Stomach (tissue), 9 donors: ENCODE results near the gene C1QTNF6. TPM values are rescaled to one million over a fixed set of nuclear protein-coding genes. Genes with fewer than 3 reads are reported as not detected.
A peak's percentile ranks its signal among the peaks of the same experiment; 100 is the strongest.

ENCODE experiments used
- DNase-seq, 2 donors: peaks; one replicate each; pipeline versions ENCODE4 v3.0.0 to v3.0.0-alpha.2; 2013 to 2019
- H3K27ac ChIP-seq, 5 donors: fragments of 200-600 bp in 4 of 5; sonication (generic) in 4 of 5; one replicate each; pipeline ENCODE4 v1.5.1; 2013 to 2019; ENCODE audit warnings: mild to moderate bottlenecking in 1 of 5, moderate library complexity in 1 of 5
- H3K27me3 ChIP-seq, 3 donors: fragments of 200-600 bp; sonication (generic); one replicate each; pipeline ENCODE4 v1.5.1; 2017 to 2019; ENCODE audit warnings: mixed run types in 1 of 3
- H3K36me3 ChIP-seq, 4 donors: fragments of 200-600 bp; sonication (generic); 1 replicate in 3 of 4; 2 replicates in 1 of 4; pipeline ENCODE4 v1.5.1; 2016 to 2019
- H3K4me1 ChIP-seq, 4 donors: fragments of 200-600 bp; sonication (generic); one replicate each; pipeline ENCODE4 v1.5.1; 2016 to 2019
- H3K4me3 ChIP-seq, 4 donors: fragments of 200-600 bp; sonication (generic) in 3 of 4; one replicate each; pipeline ENCODE4 v1.5.1; 2016 to 2019; ENCODE audit warnings: mild to moderate bottlenecking in 1 of 4
- H3K9me3 ChIP-seq, 4 donors: fragments of 200-600 bp; sonication (generic); one replicate each; pipeline ENCODE4 v1.5.1; 2016 to 2019
- CTCF ChIP-seq, 7 experiments: fragments of 450-650 bp in 4 of 7; fragments of 200-600 bp in 3 of 7; sonication (generic) in 3 of 7; IDR thresholded peaks; one replicate each; pipeline ENCODE4 v1.5.1; 2016 to 2019; ENCODE audit warnings: antibody characterized with exemption in 7 of 7, control low read depth in 2 of 7, mild to moderate bottlenecking in 1 of 7
- EP300 ChIP-seq: sonication (generic); formaldehyde crosslinking; IDR thresholded peaks from one replicate; pipeline ENCODE4 v1.6.1; 2017; ENCODE audit warnings: antibody characterized with exemption
- POLR2A ChIP-seq, 4 donors: fragments of 450-650 bp; IDR thresholded peaks; one replicate each; pipeline ENCODE4 v1.6.1; 2016; ENCODE audit warnings: antibody characterized with exemption in 4 of 4, control low read depth in 2 of 4, mild to moderate bottlenecking in 1 of 4, moderate library complexity in 1 of 4
- POLR2AphosphoS5 ChIP-seq, 3 donors: sonication (generic); formaldehyde crosslinking; IDR thresholded peaks; one replicate each; pipeline ENCODE4 v1.6.1; 2016; ENCODE audit warnings: antibody characterized with exemption in 3 of 3
- WGBS, 5 donors: extraction: QIAGEN DNeasy Blood & Tissue Kit in 3 of 5; methylation state at CpG; one replicate each; pipeline versions ENCODE4 v1.1.5 to v1.1.7; 2013 to 2018; 5-methylcytosine and 5-hydroxymethylcytosine counted together
- intact Hi-C: fragments of 100-400 bp; cut with DNase I; formaldehyde crosslinking; loops from one replicate; pipeline ENCODE4 v1.15.1; 2023; ENCODE audit warnings: low total_unique reads
- polyA plus RNA-seq, 3 donors: library from polyadenylated mRNA; stranded (reverse); fragments of 200-250 nt; gene quantifications; one replicate each; pipeline ENCODE4 v1.2.3, GENCODE V29; 2013
- total RNA-seq, 5 donors: library from RNA; depleted of rRNA; stranded (reverse); fragments of >200 nt; gene quantifications; one replicate each; pipeline versions ENCODE4 v1.1.0 to v1.2.3, GENCODE V29; 2014 to 2016
- donor health status: healthy with polysubstance abuse.
- donor health status: Bipolar disorder and iron deficiency.
- donor health status: healthy.

The C1QTNF6 gene
- total and polyA plus RNA-seq, 8 donors: 0.45 to 10.4 (median 4.0) TPM; not detected in 1

- Histone ChIP-seq H3K4me1 (peaks cover 0 to 52% (median 12%) of the 10 kb centered on the region in 4 donors), H3K27me3 (peaks cover 0 to 34% (median 0%) of the 10 kb centered on the region in 3 donors), H3K4me3 (no peak overlapping the region), H3K9me3 (no peaks in the 10 kb centered on the region), H3K27ac (peak overlapping the region; percentile 13 to 87 (median 76)), H3K36me3 (peaks cover 0 to 16% (median 4%) of the 10 kb centered on the region in 4 donors)
- intact Hi-C loops: no loop called here
- TF ChIP-seq POLR2A (IDR thresholded peaks at IDR 0.05) (no peak), EP300 (no peak), POLR2AphosphoS5 (IDR thresholded peaks at IDR 0.05) (no peak), CTCF (IDR thresholded peaks at IDR 0.05) (no peak)
- WGBS, 5 donors: 42 to 63% (median 59%) methylated on average over 19 to 20 of the region's 20 CpGs
- DNase-seq: peak in 1 of 2 donors; percentile 67
These were observed 40.3 kb upstream of the C1QTNF6 start for GRCh38 chr22:37228106-37229011.

GRCh38 chr22:37226514-37226913 is 38.5 kb upstream of the C1QTNF6 start:
- no peak for DNase-seq
- Histone ChIP-seq H3K36me3 (peaks cover 0 to 12% (median 2%) of the 10 kb centered on the region in 4 donors), H3K4me1 (peaks cover 0 to 41% (median 12%) of the 10 kb centered on the region in 4 donors), H3K27me3 (peaks cover 0 to 27% (median 0%) of the 10 kb centered on the region in 3 donors), H3K9me3 (no peaks in the 10 kb centered on the region), H3K27ac (no peak overlapping the region), H3K4me3 (no peak overlapping the region)
- intact Hi-C loops: no loop called here
- 78 to 96% (median 94%) methylated on average over 13 to 14 of the region's 14 CpGs for WGBS, 5 donors
- TF ChIP-seq POLR2A (IDR thresholded peaks at IDR 0.05) (no peak), EP300 (no peak), CTCF (IDR thresholded peaks at IDR 0.05) (no peak), POLR2AphosphoS5 (IDR thresholded peaks at IDR 0.05) (no peak)

- DNase-seq: no peak
- TF ChIP-seq POLR2A (IDR thresholded peaks at IDR 0.05): no peak
- no peak for TF ChIP-seq POLR2AphosphoS5 (IDR thresholded peaks at IDR 0.05)
- no peak for TF ChIP-seq EP300
- TF ChIP-seq CTCF (IDR thresholded peaks at IDR 0.05): no peak
- H3K9me3 ChIP-seq: no peaks in the 10 kb centered on the region
- peaks cover 0 to 12% (median 2%) of the 10 kb centered on the region in 4 donors for H3K36me3 ChIP-seq
- H3K4me1 ChIP-seq: peaks cover 0 to 37% (median 12%) of the 10 kb centered on the region in 4 donors
- H3K27ac ChIP-seq: no peak overlapping the region
- no peak overlapping the region for H3K4me3 ChIP-seq
- intact Hi-C loops: no loop called here
- 73 to 95% (median 90%) methylated on average over 3 to 4 of the region's 4 CpGs for WGBS, 5 donors
- H3K27me3 ChIP-seq: peaks cover 0 to 27% (median 0%) of the 10 kb centered on the region in 3 donors
These were observed 38.0 kb upstream of the C1QTNF6 start for GRCh38 chr22:37226087-37226486.

- H3K4me1 ChIP-seq: peaks cover 0 to 36% (median 12%) of the 10 kb centered on the region in 4 donors
- WGBS, 5 donors: 56 to 76% (median 67%) methylated on average over 4 to 8 of the region's 8 CpGs
- DNase-seq: peak in 1 of 2 donors; percentile 37
- intact Hi-C loops: no loop called here
- H3K27me3 ChIP-seq: peaks cover 0 to 23% (median 0%) of the 10 kb centered on the region in 3 donors
- TF ChIP-seq CTCF (IDR thresholded peaks at IDR 0.05) (no peak), POLR2A (IDR thresholded peaks at IDR 0.05) (no peak), EP300 (no peak), POLR2AphosphoS5 (IDR thresholded peaks at IDR 0.05) (no peak)
- H3K9me3 ChIP-seq: no peaks in the 10 kb centered on the region
- H3K36me3 ChIP-seq: peaks cover 0 to 12% (median 2%) of the 10 kb centered on the region in 4 donors
- H3K4me3 ChIP-seq: no peak overlapping the region
- H3K27ac ChIP-seq: no peak overlapping the region
These were observed 37.4 kb upstream of the C1QTNF6 start for GRCh38 chr22:37225481-37225880.
